PC-9 (cell line): Measurements from ENCODE around the gene INTU.

Experiments
- EZH2 ChIP-seq: fragments of 200-600 bp; sonication (generic); IDR thresholded peaks from 2 replicates; pipeline ENCODE4 v1.8.0; 2017; ENCODE audit warnings: antibody characterized with exemption, low read depth
- TF ChIP-seq, protein P1 (sequence below): fragments of 200-600 bp; sonication (generic); conservative IDR thresholded peaks from 2 replicates; pipeline ENCODE4 v1.6.1; 2017; ENCODE audit warnings: mixed run types, antibody characterized with exemption, mild to moderate bottlenecking, moderate library complexity

DNA sequence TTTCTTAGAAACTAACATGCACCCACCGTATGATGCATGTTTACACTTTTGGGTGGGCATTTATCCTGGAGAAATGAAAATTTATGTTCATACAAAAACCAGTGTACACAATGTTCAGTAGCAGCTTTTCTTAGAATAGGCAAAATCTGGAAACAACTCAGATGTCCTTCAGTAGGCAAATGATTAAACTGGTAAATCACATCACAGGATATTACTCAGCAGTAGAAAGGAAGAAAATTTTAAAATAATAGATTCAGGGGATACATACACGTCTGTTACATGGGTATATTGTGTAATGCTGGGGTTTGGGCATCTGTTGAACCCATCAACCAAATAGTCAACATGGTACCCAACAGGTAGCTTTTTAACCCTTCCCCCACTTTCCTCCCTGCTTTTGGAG is 124.1 kb downstream of the INTU start:
- TF ChIP-seq, protein P1, sequence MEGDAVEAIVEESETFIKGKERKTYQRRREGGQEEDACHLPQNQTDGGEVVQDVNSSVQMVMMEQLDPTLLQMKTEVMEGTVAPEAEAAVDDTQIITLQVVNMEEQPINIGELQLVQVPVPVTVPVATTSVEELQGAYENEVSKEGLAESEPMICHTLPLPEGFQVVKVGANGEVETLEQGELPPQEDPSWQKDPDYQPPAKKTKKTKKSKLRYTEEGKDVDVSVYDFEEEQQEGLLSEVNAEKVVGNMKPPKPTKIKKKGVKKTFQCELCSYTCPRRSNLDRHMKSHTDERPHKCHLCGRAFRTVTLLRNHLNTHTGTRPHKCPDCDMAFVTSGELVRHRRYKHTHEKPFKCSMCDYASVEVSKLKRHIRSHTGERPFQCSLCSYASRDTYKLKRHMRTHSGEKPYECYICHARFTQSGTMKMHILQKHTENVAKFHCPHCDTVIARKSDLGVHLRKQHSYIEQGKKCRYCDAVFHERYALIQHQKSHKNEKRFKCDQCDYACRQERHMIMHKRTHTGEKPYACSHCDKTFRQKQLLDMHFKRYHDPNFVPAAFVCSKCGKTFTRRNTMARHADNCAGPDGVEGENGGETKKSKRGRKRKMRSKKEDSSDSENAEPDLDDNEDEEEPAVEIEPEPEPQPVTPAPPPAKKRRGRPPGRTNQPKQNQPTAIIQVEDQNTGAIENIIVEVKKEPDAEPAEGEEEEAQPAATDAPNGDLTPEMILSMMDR = no peak
- no peak for TF ChIP-seq EZH2
